SK-N-SH (cell line): ENCODE measurements around the gene CPNE7.

Experiments used
- FOXM1 ChIP-seq: IDR thresholded peaks from 2 replicates; pipeline ENCODE4 v1.4.0; 2012; ENCODE audit warnings: low read depth, mild to moderate bottlenecking
- GATA2 ChIP-seq: sonication (generic); formaldehyde crosslinking; IDR thresholded peaks from 2 replicates; pipeline ENCODE4 v1.5.0; 2020; ENCODE audit warnings: mild to moderate bottlenecking, missing genetic modification reagents
- JUND ChIP-seq: IDR thresholded peaks from 2 replicates; pipeline ENCODE4 v1.4.0; 2012
- NFIC ChIP-seq: IDR thresholded peaks from 2 replicates; pipeline ENCODE4 v1.4.0; 2012; ENCODE audit warnings: borderline replicate concordance
- POLR2AphosphoS5 ChIP-seq: IDR thresholded peaks from 2 replicates; pipeline ENCODE4 v1.6.1; 2012; ENCODE audit warnings: low read depth, low read length
- RAD21 ChIP-seq: IDR thresholded peaks from 2 replicates; pipeline ENCODE4 v1.6.1; 2012; ENCODE audit warnings: mild to moderate bottlenecking, low read length
- RCOR1 ChIP-seq: fragments of 150-350 bp; IDR thresholded peaks from 2 replicates; pipeline ENCODE4 v1.6.1; 2017; ENCODE audit warnings: antibody characterized with exemption, low read length
- RFX5 ChIP-seq: IDR thresholded peaks from 2 replicates; pipeline ENCODE4 v1.6.1; 2012; ENCODE audit warnings: mild to moderate bottlenecking, improper control_type of control experiment, low read length
- SMC3 ChIP-seq: IDR thresholded peaks from 2 replicates; pipeline ENCODE4 v1.6.1; 2012; ENCODE audit warnings: low read depth, low read length, improper control_type of control experiment
- TCF12 ChIP-seq: IDR thresholded peaks from 2 replicates; pipeline ENCODE4 v1.4.0; 2012
- YY1 ChIP-seq: IDR thresholded peaks from 2 replicates; pipeline ENCODE4 v1.4.0; 2012; ENCODE audit warnings: low read depth, mild to moderate bottlenecking
- TF ChIP-seq, protein P1 (sequence below): fragments of 200-600 bp; sonication (generic); IDR thresholded peaks from 2 replicates; pipeline ENCODE4 v1.6.1; 2017; ENCODE audit warnings: antibody characterized with exemption, mild to moderate bottlenecking, moderate library complexity
- TF ChIP-seq, protein P2 (sequence below): IDR thresholded peaks from 2 replicates; pipeline ENCODE4 v1.4.0; 2012; ENCODE audit warnings: low read depth, borderline replicate concordance

GRCh38 chr16:89552329-89552728 lies 23.2 kb upstream of the CPNE7 start:
- TF ChIP-seq POLR2AphosphoS5 (no peak), RFX5 (no peak), JUND (no peak), TCF12 (no peak), SMC3 (no peak), NFIC (no peak), YY1 (no peak), RCOR1 (no peak), GATA2 (CRISPR knock-in tag) (no peak), RAD21 (no peak), FOXM1 (no peak)
- TF ChIP-seq, protein P1, sequence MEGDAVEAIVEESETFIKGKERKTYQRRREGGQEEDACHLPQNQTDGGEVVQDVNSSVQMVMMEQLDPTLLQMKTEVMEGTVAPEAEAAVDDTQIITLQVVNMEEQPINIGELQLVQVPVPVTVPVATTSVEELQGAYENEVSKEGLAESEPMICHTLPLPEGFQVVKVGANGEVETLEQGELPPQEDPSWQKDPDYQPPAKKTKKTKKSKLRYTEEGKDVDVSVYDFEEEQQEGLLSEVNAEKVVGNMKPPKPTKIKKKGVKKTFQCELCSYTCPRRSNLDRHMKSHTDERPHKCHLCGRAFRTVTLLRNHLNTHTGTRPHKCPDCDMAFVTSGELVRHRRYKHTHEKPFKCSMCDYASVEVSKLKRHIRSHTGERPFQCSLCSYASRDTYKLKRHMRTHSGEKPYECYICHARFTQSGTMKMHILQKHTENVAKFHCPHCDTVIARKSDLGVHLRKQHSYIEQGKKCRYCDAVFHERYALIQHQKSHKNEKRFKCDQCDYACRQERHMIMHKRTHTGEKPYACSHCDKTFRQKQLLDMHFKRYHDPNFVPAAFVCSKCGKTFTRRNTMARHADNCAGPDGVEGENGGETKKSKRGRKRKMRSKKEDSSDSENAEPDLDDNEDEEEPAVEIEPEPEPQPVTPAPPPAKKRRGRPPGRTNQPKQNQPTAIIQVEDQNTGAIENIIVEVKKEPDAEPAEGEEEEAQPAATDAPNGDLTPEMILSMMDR = no peak
- TF ChIP-seq, protein P2, sequence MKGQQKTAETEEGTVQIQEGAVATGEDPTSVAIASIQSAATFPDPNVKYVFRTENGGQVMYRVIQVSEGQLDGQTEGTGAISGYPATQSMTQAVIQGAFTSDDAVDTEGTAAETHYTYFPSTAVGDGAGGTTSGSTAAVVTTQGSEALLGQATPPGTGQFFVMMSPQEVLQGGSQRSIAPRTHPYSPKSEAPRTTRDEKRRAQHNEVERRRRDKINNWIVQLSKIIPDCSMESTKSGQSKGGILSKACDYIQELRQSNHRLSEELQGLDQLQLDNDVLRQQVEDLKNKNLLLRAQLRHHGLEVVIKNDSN = no peak
